GM18505 (cell line): Measurements from ENCODE around the gene NDUFAF8.

Experiments
- ATAC-seq: cut with Tn5 transposase; IDR thresholded peaks from one replicate; pipeline ENCODE4 v1.9.1; 2021; ENCODE audit not compliant: unreplicated experiment
- POLR2A ChIP-seq: IDR thresholded peaks from 4 replicates; pipeline ENCODE4 v1.6.1; 2011; ENCODE audit warnings: borderline replicate concordance; ENCODE audit not compliant: insufficient read depth, insufficient read length; ENCODE audit errors: extremely low read depth

Gene NDUFAF8

DNA sequence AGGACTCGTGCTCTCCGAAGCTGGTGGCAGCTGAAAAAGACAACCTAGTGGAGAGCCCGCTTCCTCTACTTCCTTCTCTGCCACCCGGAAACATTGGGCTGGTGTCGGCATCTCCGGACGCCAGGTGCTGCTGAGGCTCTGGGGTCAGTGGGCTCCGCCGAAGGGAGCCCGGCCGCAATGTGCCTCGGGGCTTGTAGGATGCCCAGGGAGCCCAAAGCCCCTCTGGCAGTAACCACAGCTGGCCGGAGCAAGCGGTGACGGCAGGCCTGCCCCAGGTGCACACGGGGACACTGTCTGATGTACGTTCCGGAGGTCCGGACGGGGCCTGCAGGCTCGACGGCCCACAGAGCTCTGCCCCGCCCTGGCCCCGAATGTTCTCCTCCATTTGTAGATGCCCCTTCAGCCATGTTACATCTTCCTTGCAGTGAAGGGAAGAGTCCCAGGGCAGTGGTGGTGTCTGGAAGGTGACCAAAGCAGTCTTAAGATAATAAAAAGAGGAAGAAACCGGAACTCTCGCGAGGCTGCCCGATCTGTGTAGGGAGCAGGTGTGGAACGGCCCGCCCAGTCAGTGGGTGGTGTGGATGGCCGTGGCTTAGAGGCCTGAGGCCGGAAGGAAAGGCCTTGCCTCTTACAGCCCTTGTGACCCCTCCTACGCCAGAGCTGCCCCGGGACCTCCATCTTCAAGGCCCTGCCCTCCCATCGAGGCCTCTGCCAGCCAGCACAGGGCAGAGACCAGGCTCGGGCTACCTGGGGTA, 22.6 kb downstream of the NDUFAF8 start:
- no peak for ATAC-seq
- TF ChIP-seq POLR2A: no peak

DNA sequence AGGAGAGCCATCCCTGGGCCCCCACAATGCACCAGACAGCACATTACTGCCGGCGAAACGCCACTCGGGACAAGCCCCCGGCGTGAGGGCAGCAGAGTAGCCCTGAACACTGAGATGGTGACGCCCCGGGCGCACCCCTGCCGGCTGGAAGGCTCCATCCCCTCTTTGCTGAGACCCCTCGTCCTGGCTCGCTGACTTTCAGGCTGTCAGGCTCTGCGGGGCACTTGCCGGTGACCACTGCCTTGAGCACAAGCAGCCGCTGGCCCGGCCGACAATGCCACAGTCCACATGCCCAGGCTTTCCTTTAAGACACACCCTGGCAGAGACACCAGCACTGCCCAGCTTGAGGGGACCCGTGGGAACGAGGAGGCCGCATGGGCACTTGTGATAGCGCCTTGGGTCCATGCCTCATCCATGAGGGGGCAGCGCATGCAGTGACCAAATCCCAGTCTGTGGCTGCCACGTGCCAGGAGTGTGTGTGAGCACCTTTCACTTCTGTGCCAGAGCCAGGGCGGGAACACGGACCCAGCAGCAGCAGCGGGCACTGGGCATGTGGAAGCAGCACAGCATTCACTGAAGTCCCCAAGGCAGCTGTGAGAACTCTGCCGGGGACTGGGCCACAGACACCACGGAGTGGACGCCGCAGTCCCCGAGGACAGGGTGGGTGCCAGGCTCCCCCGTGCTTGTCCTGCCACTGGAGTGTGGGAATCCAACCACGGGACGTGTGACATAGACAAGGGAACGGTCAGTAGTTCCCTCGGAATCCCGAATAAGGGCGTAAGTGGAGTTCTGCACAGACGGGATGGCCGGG, 24.5 kb downstream of the NDUFAF8 start:
- TF ChIP-seq POLR2A: no peak
- ATAC-seq: no peak

DNA sequence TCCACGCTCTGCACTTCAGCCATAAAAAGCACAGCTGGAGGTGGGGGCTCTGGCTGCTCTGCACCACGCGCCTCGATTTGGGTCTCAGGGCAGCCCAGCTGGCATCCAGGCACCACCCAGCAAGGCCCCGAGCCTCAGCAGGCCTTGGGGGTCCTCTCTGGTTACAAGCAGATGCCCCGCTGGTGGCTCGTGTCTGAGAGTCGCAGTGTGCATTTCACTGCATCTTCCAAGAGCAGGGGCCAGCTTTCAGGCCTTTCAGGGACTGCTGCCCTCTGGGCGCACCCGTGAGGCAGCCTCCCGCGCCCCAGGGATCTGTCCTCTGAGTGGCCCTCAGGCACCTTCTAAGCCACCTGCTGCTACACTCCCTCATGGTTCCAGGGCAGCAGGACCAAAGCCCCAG, 25.5 kb downstream of the NDUFAF8 start:
- TF ChIP-seq POLR2A: no peak
- ATAC-seq: no peak

DNA sequence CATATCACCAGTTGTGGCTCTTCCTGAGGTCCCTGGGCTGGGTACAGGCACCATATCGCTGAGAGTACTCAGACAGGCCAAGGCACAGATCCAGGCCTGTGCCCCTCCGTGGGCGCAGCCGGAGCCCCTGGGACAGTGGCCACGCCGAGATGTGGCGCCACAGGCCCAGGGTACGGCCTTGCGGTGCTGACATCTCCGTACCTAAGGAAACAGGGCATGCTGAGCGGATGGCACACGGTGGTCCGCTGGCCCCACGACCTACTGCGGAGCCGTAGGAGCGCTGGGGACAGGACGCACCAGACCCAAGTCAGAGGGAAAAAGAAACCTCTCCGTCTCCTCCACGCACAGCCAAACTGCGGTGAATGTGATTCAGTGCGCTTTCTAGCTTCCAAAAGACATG, 26.5 kb downstream of the NDUFAF8 start:
- TF ChIP-seq POLR2A: no peak
- ATAC-seq: no peak

DNA sequence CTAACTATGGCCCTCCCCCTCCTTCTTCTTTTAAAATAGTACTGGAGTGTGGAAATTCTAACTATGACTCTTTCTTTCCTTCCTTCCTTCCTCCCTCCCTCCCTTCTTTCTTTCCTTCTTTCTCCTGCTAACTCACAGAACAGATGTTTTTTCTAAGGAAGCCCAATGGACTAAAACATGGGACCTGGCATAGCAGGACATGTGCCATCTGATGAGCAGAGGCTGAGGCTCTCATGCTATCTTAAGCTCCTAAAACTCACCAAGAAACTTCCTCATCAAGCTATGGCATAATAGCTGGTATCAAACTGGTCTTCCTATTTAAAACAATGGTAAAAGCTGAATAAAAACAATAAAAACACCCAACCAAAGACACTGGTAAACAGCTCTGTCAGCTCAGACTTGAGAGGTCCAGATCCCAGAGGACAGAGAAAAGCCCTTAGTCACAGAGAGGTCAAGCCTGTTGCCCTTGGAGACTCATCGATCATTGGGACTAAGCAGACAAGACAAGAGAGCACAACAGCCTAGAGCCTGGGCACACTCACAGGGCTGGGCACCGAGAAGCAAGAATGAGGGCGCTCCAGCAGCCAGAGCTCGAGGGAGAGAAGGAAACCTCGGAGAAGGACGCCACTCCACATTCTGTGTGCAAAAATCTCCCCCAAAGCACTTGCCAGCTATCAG, 28.4 kb downstream of the NDUFAF8 start:
- ATAC-seq: no peak
- TF ChIP-seq POLR2A: no peak

DNA sequence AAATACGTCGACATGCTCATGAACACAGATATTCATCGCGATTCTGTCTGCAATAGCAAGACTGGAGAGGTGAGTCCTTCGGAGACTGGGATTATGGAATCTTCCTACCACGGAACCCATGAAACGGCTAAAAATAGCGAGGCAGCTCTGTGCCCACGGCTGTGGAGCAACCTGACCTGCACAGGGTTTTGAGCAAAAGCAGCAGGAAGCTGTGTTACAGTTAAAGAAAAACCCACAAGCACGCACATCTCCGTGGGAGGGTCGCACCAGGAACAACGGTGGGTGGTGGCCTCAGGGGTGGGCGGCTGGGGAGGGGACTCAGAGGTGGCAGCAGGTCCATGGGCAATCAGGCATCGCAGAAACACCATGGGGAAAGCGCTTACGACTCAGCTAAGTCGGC, 31.2 kb downstream of the NDUFAF8 start:
- TF ChIP-seq POLR2A: no peak
- no peak for ATAC-seq

DNA sequence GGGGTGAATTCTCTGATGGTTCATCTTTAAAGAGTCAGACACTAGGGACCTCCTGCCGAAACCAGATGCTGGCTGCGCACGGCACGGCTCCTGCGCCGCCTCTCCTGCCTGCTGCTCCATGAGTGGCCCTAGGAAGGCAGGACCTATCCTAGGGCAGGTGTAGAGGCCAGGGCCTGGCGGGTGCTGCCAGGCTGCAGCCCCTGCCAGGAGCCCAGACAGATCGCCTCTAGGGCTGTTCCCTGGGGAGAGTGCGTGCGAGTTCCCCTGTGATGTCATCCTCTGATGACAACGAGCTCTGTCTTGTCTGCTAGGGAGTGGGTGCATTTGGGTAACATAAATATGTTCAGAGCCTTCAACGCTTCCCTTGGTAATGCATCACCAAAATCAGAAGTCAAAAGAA, 32.1 kb downstream of the NDUFAF8 start:
- no peak for TF ChIP-seq POLR2A
- no peak for ATAC-seq

DNA sequence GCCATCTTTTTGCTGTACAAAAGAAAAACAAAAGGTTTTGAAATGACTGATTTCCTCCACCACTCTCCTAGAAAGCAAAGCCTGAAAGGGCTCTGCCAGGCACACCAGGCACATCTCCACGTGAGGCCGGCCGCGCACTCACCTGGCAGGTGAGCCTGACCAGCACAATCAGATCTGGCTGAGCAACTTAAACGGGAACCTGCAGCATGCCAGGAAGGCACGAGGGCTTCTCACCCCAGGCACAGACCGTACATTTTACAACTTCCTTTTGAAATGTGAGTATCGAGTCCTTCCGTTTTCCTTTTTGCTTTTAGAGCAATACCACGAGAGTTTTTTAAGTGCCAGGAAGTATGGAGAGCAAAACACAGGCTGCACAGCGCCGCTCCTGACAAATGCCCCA, 33.5 kb downstream of the NDUFAF8 start:
- no peak for TF ChIP-seq POLR2A
- no peak for ATAC-seq

DNA sequence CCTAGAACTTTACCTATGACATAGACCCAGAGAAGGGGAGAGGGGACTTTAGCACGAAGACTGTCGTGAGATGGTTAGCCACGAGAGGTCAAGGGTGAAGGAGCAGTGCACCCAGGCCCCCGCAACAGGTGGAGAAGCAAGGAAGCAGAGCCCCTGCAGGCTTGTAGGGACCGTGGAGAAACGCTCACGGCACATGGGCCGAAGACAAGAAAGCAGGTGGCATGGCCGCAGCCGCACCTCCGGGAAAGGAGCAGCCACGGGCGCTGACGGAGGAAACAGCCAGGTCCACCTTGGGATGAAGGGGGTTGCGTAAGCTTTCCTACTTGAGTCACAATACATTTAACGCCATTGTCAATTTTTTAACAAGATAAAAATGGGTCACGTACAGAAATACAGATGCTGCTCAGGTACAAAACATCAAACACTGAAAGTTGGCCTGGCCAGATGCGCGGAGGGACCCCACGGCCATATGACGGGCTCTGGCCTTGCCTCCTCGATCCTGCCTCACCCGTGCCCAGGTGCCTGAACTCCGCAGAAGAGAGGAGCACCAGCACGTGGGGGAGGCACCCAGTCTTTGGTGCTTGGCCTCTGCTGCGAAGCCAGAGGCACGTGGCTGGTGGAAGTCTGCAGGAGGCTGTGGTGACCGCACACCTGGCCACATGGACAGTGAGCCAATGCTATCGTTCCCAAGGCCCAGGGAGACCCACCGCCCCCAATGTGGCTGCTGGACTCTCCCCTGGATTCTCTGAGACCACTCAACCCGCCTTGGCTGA, 34.8 kb downstream of the NDUFAF8 start:
- no peak for TF ChIP-seq POLR2A
- ATAC-seq: no peak

DNA sequence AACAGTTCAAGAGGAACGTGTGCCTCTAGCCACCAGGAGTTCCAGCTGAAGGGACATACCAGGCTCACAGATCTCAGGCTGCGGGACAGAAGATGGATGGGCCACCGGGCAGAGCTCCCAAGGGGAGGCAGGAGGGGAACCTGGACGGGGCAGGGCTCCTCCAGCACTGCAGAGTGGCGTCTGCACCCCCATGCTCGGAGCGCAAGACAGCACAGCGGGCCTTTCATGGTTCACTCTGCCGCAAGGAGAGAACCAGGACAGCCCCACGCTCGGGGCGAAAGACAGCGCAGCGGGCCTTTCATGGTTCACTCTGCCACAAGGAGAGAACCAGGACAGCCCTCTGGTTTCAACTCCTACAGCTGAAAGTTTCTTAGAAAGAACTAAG, 35.3 kb downstream of the NDUFAF8 start:
- no peak for TF ChIP-seq POLR2A
- ATAC-seq: no peak

DNA sequence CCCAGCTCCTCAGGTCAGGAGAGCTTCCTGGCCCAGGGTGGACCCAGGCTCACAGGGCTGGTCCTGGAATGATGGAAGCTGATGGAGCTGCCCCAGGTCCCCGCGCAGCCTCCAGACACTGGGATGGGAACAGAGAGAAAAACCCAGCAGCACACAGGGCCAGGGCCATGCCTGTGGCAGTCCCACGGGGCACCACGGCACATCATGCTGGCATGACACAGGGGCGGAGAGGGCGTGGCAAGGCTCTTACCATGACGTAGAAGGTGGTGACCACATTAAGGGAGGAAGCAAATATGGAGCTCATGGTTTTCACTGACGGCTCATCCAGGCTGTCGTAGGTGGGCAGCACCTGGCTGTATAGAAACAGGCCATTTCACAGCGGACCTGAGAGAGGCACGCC, 37.7 kb downstream of the NDUFAF8 start:
- no peak for ATAC-seq
- no peak for TF ChIP-seq POLR2A

DNA sequence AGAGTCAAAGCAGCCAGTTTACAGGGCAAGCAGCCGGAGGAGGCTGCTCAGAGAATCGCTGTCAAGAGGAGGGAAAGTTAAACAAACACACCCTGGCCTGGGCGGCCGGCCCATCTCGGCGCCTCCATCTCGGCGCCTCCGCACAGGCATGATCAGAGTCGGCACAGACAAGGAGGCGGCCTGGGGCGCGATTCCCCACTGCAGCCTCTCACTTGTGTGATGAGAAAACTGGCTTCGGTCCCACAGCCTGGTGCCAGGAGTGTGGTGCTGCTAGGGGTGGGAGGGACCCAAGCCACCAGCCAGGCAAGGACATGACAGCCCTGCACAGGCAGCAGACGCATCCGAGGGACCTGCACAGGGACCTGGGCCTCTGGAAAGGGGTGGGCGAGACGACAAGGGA, 38.3 kb downstream of the NDUFAF8 start:
- TF ChIP-seq POLR2A: no peak
- no peak for ATAC-seq

DNA sequence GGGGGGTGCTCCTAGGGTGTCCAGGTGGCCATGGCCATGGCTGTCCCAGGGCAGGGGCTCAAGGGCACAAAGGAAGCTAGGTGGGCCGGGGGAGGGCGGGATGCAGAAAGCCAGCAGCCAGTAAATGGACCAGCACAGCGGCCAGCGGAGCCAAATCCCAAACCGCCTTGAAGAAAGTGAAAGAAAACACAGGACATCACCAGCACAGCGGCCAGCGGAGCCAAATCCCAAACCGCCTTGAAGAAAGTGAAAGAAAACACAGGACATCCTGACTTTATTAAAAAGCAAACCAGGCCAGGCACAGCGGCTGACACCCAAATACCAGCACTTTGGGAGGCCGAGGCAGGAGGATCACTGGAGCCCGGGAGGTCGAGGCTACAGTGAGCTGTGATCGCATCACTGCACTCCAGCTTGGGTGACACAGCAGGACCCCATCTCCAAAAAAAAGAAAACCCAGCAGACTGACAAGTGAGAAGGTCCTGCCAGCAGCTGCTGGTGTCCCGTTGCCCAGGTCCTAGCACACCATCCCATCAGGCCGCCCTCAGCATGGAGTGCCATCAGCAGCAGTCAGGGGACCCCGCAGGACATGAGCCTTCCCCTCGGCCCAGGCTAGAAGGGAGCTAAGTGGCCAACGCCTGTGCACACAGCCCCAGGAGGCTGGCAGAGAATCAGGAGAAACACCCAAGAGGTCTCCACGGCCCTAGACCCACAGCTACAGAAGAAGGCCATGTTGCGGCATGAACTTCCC, 39.0 kb downstream of the NDUFAF8 start:
- no peak for TF ChIP-seq POLR2A
- ATAC-seq: no peak

DNA sequence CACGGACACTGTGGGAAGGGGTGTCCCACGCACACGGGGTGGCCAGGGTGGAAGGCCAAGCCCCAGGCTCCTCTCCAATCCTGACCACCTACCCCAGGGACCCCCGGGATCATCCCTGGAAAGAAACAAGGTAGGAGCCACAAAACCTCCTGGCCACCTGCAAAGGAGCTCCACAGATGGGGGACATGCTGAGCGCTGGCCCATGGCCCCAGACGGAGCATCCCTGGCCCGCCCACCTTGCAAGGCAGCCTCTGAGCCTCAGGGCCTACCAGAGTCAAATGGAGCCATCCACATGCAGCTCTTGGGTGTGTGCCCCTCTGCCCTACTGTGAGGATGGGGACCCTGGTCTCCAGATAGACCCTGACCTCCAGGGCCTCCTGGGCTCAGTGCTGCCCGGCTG, 39.7 kb downstream of the NDUFAF8 start:
- ATAC-seq: no peak
- TF ChIP-seq POLR2A: no peak
